PC-9 (cell line): ENCODE data around the gene CADM1. TPM values are rescaled to one million over a fixed set of nuclear protein-coding genes. Genes with fewer than 3 reads are reported as not detected.

Source experiments
- BruUV-seq: library from RNA; stranded (reverse); fragments of 400-500 nt; replicated peaks from 2 replicates; lab custom pipeline; 2021; lab: Mats Ljungman, UMichigan
- CTCF ChIA-PET: fragments of 300-600 bp; sonication (Branson Sonifier 250); formaldehyde crosslinking; loops from one replicate; lab custom pipeline; 2022; ENCODE audit warnings: antibody characterized with exemption; lab: Charles Lee
- POLR2A ChIA-PET: fragments of 300-600 bp; sonication (Branson Sonifier 250); formaldehyde crosslinking; loops from one replicate; lab custom pipeline; 2022; ENCODE audit warnings: antibody characterized with exemption; ENCODE audit not compliant: unreplicated experiment; lab: Charles Lee
- DNase-seq, 2 experiments: peaks; one replicate each; pipeline versions ENCODE4 v3.0.0 to v3.0.0-alpha.2; 2015 to 2022; ENCODE audit warnings: mixed read lengths in 1 of 2
- H2AFZ ChIP-seq: fragments of 200-600 bp; sonication (generic); 2 replicates; pipeline ENCODE4 v1.8.1; 2017; ENCODE audit warnings: antibody characterized with exemption
- H3F3A ChIP-seq: fragments of 200-600 bp; sonication (generic); 2 replicates; pipeline ENCODE4 v1.8.1; 2017; ENCODE audit warnings: antibody characterized with exemption, mild to moderate bottlenecking, low read depth; ENCODE audit not compliant: insufficient read depth
- H3K27ac ChIP-seq: fragments of 200-600 bp; sonication (generic); 2 replicates; pipeline ENCODE4 v1.6.1; 2016; ENCODE audit warnings: mixed run types
- H3K27me3 ChIP-seq: fragments of 200-600 bp; sonication (generic); 2 replicates; pipeline ENCODE4 v1.6.1; 2016; ENCODE audit warnings: low read depth, mixed run types; ENCODE audit not compliant: insufficient read depth
- H3K36me3 ChIP-seq: fragments of 200-600 bp; sonication (generic); 2 replicates; pipeline ENCODE4 v1.6.1; 2016; ENCODE audit warnings: low read depth, mixed run types
- H3K4me1 ChIP-seq: fragments of 200-600 bp; sonication (generic); replicated peaks from 2 replicates; pipeline ENCODE4 v1.6.1; 2016; ENCODE audit warnings: mixed run types; ENCODE audit not compliant: insufficient read depth
- H3K4me2 ChIP-seq: fragments of 200-600 bp; sonication (generic); 2 replicates; pipeline ENCODE4 v1.6.1; 2017; ENCODE audit warnings: mixed run types
- H3K4me3 ChIP-seq: fragments of 200-600 bp; sonication (generic); 2 replicates; pipeline ENCODE4 v1.6.1; 2016; ENCODE audit warnings: mixed run types
- H3K79me2 ChIP-seq: fragments of 200-600 bp; sonication (generic); 2 replicates; pipeline ENCODE4 v1.6.1; 2017; ENCODE audit warnings: low read depth, mixed run types
- H3K9me2 ChIP-seq: fragments of 200-600 bp; sonication (generic); 2 replicates; pipeline ENCODE4 v1.8.1; 2017; ENCODE audit warnings: mild to moderate bottlenecking; ENCODE audit not compliant: insufficient read depth
- H3K9me3 ChIP-seq: fragments of 200-600 bp; sonication (generic); 2 replicates; pipeline ENCODE4 v1.8.1; 2016; ENCODE audit warnings: low read depth; ENCODE audit not compliant: insufficient read depth
- H4K20me1 ChIP-seq: fragments of 200-600 bp; sonication (generic); 2 replicates; pipeline ENCODE4 v1.8.1; 2017; ENCODE audit not compliant: insufficient read depth
- CTCF ChIP-seq: fragments of 200-600 bp; sonication (generic); conservative IDR thresholded peaks from 2 replicates; pipeline ENCODE4 v1.6.1; 2017; ENCODE audit warnings: mixed run types, antibody characterized with exemption, mild to moderate bottlenecking, moderate library complexity
- EZH2 ChIP-seq: fragments of 200-600 bp; sonication (generic); IDR thresholded peaks from 2 replicates; pipeline ENCODE4 v1.8.0; 2017; ENCODE audit warnings: antibody characterized with exemption, low read depth
- intact Hi-C: fragments of 100-400 bp; cut with micrococcal nuclease; formaldehyde crosslinking; loops from one replicate; pipeline ENCODE4 v1.10.0; 2022; ENCODE audit not compliant: unreplicated experiment
- total RNA-seq: library from RNA; stranded (reverse); gene quantifications from 2 replicates; pipeline ENCODE4 v1.2.3, GENCODE V29; 2021

The CADM1 gene
- total RNA-seq, 1 experiment from 2014 or later = not detected

DNA sequence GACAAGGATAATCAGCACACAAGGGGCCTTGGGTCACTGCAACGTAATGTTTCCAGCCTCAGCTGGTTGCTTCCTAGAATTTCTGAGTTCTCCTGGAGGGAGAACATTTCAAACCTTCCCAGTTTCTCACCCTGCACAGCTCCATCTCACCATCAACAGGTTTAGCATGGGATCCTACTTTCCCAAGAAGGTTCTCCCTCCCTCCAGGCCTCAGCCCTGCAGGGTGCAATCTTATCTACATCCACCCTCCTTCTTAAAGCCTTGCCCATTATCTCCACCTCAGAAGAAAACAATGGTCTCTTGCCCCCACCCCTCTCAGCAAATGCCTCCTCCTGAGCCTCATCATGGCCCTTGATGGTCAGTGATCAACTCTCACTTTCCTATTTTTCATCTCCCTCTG lies 23.6 kb downstream of the CADM1 start:
- no peak overlapping the region for H2AFZ ChIP-seq
- no peak for TF ChIP-seq EZH2
- TF ChIP-seq CTCF = no peak
- ChIA-PET CTCF (no interaction called here), POLR2A (no interaction called here)
- H3K36me3 ChIP-seq = no peaks in the 10 kb centered on the region
- no peak overlapping the region for H3K4me2 ChIP-seq
- no peaks in the 10 kb centered on the region for H3K79me2 ChIP-seq
- no peak for DNase-seq
- H3K4me1 ChIP-seq = no peaks in the 10 kb centered on the region
- no TSS peak for BruUV-seq
- peaks cover 6% of the 10 kb centered on the region; the same call in 1 of the 2 replicates for H3K27me3 ChIP-seq
- no peaks in the 10 kb centered on the region for H3K9me3 ChIP-seq
- H3K27ac ChIP-seq = no peak overlapping the region
- intact Hi-C loops = no loop called here
- no peaks in the 10 kb centered on the region for H3F3A ChIP-seq
- H3K4me3 ChIP-seq = no peak overlapping the region
- H3K9me2 ChIP-seq = no peaks in the 10 kb centered on the region
- H4K20me1 ChIP-seq = no peaks in the 10 kb centered on the region

- ChIA-PET POLR2A (interaction anchor here (0.7 kb wide), 1 partner anchor 10 kb away, joined by 3 read pairs; no protein-coding TSS in a partner anchor), CTCF (no interaction called here)
- Histone ChIP-seq H3K79me2 (no peaks in the 10 kb centered on the region), H3K4me3 (no peak overlapping the region), H3K27me3 (no peaks in the 10 kb centered on the region), H3F3A (no peaks in the 10 kb centered on the region), H3K4me2 (no peak overlapping the region), H3K9me2 (no peaks in the 10 kb centered on the region), H3K27ac (no peak overlapping the region), H4K20me1 (no peaks in the 10 kb centered on the region), H2AFZ (no peak overlapping the region), H3K4me1 (no peaks in the 10 kb centered on the region), H3K36me3 (no peaks in the 10 kb centered on the region), H3K9me3 (no peaks in the 10 kb centered on the region)
- no peak for DNase-seq
- intact Hi-C loops = no loop called here
- no TSS peak for BruUV-seq
- TF ChIP-seq EZH2 (no peak), CTCF (no peak)
Measured at GRCh38 chr11:115477410-115477809, 26.8 kb downstream of the CADM1 start.

- no TSS peak for BruUV-seq
- H3K9me3 ChIP-seq = no peaks in the 10 kb centered on the region
- H3K27ac ChIP-seq = no peak overlapping the region
- no peaks in the 10 kb centered on the region for H3K9me2 ChIP-seq
- intact Hi-C loops = no loop called here
- DNase-seq = no peak
- no peaks in the 10 kb centered on the region for H3K4me1 ChIP-seq
- H2AFZ ChIP-seq = no peak overlapping the region
- no peaks in the 10 kb centered on the region for H3K36me3 ChIP-seq
- H3F3A ChIP-seq = no peaks in the 10 kb centered on the region
- H3K79me2 ChIP-seq = no peaks in the 10 kb centered on the region
- no peak overlapping the region for H3K4me3 ChIP-seq
- H3K4me2 ChIP-seq = no peak overlapping the region
- CTCF ChIA-PET = no interaction called here
- POLR2A ChIA-PET = no interaction called here
- H3K27me3 ChIP-seq = no peaks in the 10 kb centered on the region
- TF ChIP-seq CTCF = no peak
- TF ChIP-seq EZH2 = no peak
- no peaks in the 10 kb centered on the region for H4K20me1 ChIP-seq
Measured at GRCh38 chr11:115476463-115477286, 27.5 kb downstream of the CADM1 start.
